GM21576 (cell line): ENCODE data around the gene RAB37.

Source experiments
- ATAC-seq: cut with Tn5 transposase; IDR thresholded peaks from one replicate; pipeline ENCODE4 v1.9.1; 2021; ENCODE audit warnings: mild to moderate bottlenecking, moderate library complexity; ENCODE audit not compliant: unreplicated experiment

RAB37 gene

GRCh38 chr17:74776990-74777389 lies 39.9 kb downstream of the RAB37 start:
- no peak for ATAC-seq

GRCh38 chr17:74777901-74778515 lies 41.0 kb downstream of the RAB37 start:
- ATAC-seq: no peak

DNA sequence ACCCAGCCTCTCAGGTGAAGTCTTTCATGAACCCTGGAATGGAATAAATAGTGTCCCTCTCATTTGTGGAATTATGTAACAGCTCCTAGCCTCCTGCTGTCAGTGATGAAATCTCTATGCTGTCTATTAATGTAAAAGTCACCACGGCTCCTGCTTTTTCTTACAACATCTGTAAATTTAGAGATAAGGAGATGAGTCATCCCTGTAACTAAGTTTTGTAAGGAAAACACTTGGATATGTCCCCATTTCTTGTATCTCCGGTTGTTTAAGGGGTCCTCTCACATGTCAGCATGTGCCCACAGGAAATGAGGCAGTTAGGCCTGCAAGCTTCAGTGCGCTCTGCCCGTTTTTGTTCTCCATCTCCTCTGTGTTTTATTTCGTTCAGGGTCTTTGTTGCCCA lies 41.9 kb downstream of the RAB37 start:
- ATAC-seq: no peak

DNA sequence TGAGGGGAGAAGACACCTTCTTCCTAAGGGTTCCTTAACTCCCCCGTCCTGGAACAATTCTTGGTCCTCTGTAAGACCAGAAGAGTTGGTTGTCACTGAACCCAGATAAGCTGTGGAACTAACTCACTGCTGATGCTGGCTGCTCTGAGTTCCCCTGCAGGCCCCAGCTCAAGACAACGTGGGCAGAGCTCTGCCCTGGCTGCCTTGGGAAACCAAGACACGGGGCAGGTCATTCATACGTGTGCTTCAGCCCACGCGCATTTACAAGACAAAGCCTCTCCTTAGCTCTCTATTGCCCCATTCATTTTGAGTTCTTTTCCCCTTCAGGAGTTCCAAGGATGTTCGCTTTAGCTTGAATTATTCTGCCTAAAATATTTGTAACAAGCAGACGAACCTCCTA lies 42.4 kb downstream of the RAB37 start:
- ATAC-seq: no peak

DNA sequence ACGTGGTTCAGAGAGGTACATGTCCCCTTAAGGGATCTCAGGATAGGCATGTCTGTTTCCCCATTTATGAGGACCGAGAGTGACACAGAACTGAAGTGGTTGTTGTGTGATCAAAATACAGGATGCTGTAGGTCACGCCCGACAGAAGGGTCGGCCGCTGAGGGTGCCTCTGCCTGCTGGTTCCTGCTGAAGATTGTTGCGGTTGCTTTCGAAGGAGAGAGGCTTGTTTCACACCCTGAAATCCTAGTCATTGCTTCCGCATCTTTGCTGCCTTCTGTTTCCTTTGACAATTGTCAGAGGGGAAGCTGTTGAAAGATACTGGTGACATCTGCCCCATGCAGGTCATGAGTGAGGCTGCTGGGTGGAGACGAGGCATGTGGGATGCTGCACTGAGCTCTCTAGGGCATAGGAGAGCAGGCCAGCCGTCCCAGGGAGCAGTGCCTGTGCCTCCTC lies 42.9 kb downstream of the RAB37 start:
- ATAC-seq: no peak

DNA sequence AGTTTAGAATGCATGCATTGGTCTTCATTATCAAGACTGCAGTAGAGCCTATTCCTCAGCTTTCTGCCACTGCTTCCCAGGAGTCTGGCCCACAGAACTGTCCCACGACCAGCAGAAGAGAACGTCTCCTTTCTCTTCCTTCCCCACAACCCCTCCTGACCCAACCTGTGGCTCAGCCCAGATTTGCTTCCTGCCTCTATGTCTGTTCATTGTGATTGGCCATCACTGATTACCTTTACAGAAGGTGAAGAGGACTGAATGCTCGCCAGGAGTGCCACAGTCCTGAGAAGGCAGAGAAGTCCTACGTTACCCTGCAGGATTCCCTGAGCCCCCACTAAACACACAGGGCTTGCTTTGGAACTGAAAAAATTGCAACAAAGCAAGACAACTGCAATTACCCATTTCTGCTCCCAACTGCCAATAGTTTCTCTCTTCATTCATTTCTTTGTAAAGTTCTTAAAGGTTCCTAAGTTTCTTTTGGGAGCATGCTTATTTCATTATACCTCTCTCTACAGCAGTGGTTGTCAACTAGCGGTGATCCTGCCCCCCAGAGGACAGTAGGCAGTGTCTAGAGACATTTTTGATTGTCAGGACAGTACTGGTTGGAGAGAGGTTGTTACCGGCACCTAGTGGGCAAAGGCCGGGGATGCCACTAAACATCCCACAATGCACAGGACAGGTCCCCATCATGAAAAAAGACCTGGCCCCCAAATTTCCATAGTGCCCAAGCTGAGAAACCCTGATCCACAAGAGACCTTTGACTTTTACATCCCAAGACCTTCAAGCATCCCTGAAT lies 43.6 kb downstream of the RAB37 start:
- ATAC-seq: no peak

DNA sequence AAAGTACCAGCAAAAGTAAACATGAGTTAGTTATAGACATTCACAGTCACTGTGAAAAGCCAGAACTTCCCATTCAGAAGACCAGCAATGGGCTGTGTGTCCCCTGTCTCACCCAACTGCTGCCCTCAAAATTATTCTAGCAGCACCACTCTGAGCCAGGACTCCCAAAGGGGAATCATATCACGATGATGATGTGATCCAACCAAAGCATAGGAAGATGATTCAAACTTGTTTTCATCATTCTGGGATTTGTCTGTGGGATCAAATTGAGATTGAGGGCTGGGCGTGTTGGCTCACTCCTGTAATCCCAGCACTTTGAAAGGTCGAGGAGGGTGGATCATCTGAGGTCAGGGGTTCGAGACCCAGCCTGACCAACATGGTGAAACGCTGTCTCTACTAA lies 45.5 kb downstream of the RAB37 start:
- no peak for ATAC-seq

DNA sequence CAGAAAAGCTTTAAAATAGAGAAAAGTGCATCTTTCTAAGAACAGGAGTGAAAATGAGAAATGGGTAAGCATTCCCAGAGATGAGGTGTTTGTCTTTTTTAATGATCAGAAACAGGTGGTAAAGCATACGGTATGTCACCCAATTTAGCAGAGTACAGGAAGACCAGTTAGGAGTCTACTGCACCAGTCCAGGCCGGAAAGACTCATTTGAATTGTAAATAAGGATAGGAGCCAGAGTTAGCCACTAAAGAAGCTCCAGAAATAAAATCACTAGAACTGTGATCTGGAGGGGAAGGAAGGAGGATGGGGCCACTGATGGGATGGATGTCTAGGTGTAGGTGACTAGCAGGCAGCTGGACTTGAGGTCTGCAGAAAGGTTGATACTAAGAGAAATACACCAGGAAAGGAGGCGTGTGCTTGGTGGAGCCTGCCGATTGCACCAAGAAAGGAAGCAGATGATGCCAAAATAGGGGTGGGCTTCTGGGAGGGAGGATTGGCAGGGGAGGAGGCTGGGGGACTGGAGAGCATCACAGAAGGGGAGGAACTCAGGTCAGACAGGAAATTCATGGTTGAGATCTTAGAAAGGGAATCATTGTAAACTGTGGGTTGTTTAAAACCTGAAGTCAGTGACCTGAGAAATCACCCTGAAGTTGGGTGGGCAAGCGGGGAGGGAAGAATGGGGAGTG lies 47.2 kb downstream of the RAB37 start:
- ATAC-seq: no peak

- ATAC-seq: no peak
Observed at GRCh38 chr17:74785096-74785980, 48.3 kb downstream of the RAB37 start.

DNA sequence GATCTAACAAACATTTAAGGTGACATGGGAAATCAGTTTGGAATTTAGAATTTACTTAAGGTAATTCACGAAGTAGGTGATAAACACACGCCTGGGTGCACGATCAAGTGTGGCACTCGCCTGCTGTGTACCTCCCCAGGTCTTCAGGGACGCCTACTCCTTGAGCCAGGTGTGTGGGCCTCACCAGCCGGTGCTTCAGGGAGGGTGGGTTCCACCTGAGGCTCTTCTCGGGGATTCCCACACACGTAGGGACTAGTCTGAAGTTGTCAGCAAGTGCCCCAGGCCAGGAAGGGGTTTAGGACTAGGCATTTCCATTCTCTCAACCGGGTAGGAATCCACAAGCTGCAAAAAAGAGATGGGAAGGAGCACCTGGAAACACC lies 48.9 kb downstream of the RAB37 start:
- ATAC-seq: no peak

GRCh38 chr17:74786431-74787055 lies 49.5 kb downstream of the RAB37 start:
- ATAC-seq: no peak

- no peak for ATAC-seq
Observed at GRCh38 chr17:74790161-74791058, 53.4 kb downstream of the RAB37 start.

DNA sequence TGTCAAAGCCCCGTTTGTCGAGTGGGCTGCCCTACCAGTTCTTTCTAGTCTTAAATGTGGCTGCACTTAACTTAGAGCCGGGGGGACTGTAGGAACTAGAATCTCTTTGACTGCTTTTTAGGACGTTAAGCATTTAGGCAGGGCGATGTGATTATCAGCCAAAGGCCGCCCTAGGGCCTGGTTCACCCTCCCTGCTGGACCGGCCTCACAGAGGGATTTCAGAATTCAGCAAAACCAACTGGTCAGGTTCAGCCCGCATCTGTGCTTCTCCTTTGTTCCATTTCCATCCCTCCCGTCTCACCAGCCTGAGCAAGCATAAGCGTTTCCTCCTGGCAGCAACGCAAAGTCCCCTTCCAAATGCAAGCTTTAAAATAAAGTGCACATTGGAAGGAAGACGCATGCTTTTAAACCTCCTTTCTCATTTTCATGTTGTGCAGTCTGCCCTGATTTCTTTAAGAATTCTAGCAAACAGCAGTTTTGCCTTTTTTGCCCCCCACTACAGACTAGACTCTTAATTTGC lies 55.6 kb downstream of the RAB37 start:
- ATAC-seq: no peak

GRCh38 chr17:74795327-74796020 lies 58.4 kb downstream of the RAB37 start:
- no peak for ATAC-seq

DNA sequence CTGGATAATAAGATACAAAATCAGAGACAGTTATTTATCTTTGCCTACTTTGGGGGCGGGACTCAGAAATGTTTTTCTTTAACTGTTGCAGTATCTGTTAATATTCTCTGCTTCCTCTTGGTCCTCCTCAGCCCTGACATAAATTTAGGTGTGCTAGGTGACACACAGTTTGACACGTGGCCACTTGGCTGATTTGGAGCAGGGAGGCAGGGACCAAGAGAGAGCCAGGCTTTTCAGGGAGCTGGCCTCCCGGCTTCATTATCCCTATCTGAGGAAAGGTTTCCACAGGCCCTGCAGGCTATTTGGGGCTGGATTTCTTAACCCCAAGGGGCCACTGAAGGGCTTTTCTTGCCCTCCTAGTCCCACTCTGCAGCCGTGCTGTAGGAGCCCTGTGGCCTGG lies 59.2 kb downstream of the RAB37 start:
- ATAC-seq: no peak

- ATAC-seq: no peak
Observed at GRCh38 chr17:74796866-74797265, 59.8 kb downstream of the RAB37 start.
